Measurements from ENCODE around the gene SYNPO.

The SYNPO gene

GRCh38 chr5:150640311-150641005 is at the start of gene SYNPO:
TSS of gene SYNPO (plus strand) at chr5:150640660. CDS start at chr5:150648276, 7,616 bp downstream.
- DNase-seq (ENCODE audit: low spot score) = no peak

- DNase-seq (ENCODE audit: low spot score) = no peak
Measured at GRCh38 chr5:150590979-150591695, 49.3 kb upstream of the SYNPO start.

- no peak for DNase-seq (ENCODE audit: low spot score)
Measured at GRCh38 chr5:150593593-150593992, 46.9 kb upstream of the SYNPO start.

GRCh38 chr5:150593996-150594395 is 46.5 kb upstream of the SYNPO start:
- no peak for DNase-seq (ENCODE audit: low spot score)

GRCh38 chr5:150595466-150596031 is 44.9 kb upstream of the SYNPO start:
- no peak for DNase-seq (ENCODE audit: low spot score)

- no peak for DNase-seq (ENCODE audit: low spot score)
Measured at GRCh38 chr5:150596313-150596712, 44.1 kb upstream of the SYNPO start.

- no peak for DNase-seq (ENCODE audit: low spot score)
Measured at GRCh38 chr5:150596826-150597225, 43.6 kb upstream of the SYNPO start.

- no peak for DNase-seq (ENCODE audit: low spot score)
Measured at GRCh38 chr5:150598006-150598405, 42.5 kb upstream of the SYNPO start.

- DNase-seq (ENCODE audit: low spot score) = no peak
Measured at GRCh38 chr5:150598821-150599273, 41.6 kb upstream of the SYNPO start.

GRCh38 chr5:150599281-150599680 is 41.2 kb upstream of the SYNPO start:
- no peak for DNase-seq (ENCODE audit: low spot score)

- no peak for DNase-seq (ENCODE audit: low spot score)
Measured at GRCh38 chr5:150599917-150600511, 40.4 kb upstream of the SYNPO start.

- no peak for DNase-seq (ENCODE audit: low spot score)
Measured at GRCh38 chr5:150600616-150601490, 39.6 kb upstream of the SYNPO start.

- DNase-seq (ENCODE audit: low spot score) = no peak
Measured at GRCh38 chr5:150601491-150602345, 38.7 kb upstream of the SYNPO start.

- DNase-seq (ENCODE audit: low spot score) = no peak
Measured at GRCh38 chr5:150603052-150603451, 37.4 kb upstream of the SYNPO start.

GRCh38 chr5:150603491-150603890 is 37.0 kb upstream of the SYNPO start:
- no peak for DNase-seq (ENCODE audit: low spot score)

- no peak for DNase-seq (ENCODE audit: low spot score)
Measured at GRCh38 chr5:150604010-150604409, 36.5 kb upstream of the SYNPO start.

- no peak for DNase-seq (ENCODE audit: low spot score)
Measured at GRCh38 chr5:150604894-150605440, 35.5 kb upstream of the SYNPO start.

GRCh38 chr5:150605546-150605945 is 34.9 kb upstream of the SYNPO start:
- DNase-seq (ENCODE audit: low spot score) = no peak

- DNase-seq (ENCODE audit: low spot score) = no peak
Measured at GRCh38 chr5:150606476-150606875, 34.0 kb upstream of the SYNPO start.

GRCh38 chr5:150607105-150607504 is 33.4 kb upstream of the SYNPO start:
- no peak for DNase-seq (ENCODE audit: low spot score)

GRCh38 chr5:150607991-150608390 is 32.5 kb upstream of the SYNPO start:
- no peak for DNase-seq (ENCODE audit: low spot score)

Data from hematopoietic multipotent progenitor cell treated with erythropoietin and hydrocortisone succinate and interleukin-3 and kit ligand, for 17 days (in vitro differentiated cells).